Body of pancreas (tissue), 4 donors: ENCODE measurements around the gene TMEM141. TPM values are rescaled to one million over a fixed set of nuclear protein-coding genes. Genes with fewer than 3 reads are reported as not detected.

ENCODE experiments used
- ATAC-seq: fragments of 150-250 bp; one replicate; pipeline ENCODE4 v1.9.1; 2016
- DNase-seq, 4 donors: peaks; one replicate each; pipeline ENCODE4 v3.0.0-alpha.2; 2019
- H3K27ac ChIP-seq, 4 donors: fragments of 200-600 bp; sonication (generic); 1 replicate in 3 of 4; 2 replicates in 1 of 4; pipeline versions ENCODE4 v1.5.1 to v1.6.1; 2016 to 2019; ENCODE audit warnings: mild to moderate bottlenecking in 1 of 4, mixed read lengths in 1 of 4, moderate library complexity in 1 of 4
- H3K27me3 ChIP-seq, 2 donors: fragments of 200-600 bp; sonication (generic); one replicate each; pipeline ENCODE4 v1.6.0; 2016; ENCODE audit warnings: mild to moderate bottlenecking in 1 of 2
- H3K36me3 ChIP-seq, 2 donors: fragments of 200-600 bp; sonication (generic); replicated peaks in 1 of 2; 2 replicates each; pipeline ENCODE4 v1.5.1; 2016; ENCODE audit warnings: low read depth in 2 of 2; ENCODE audit not compliant: insufficient read depth in 1 of 2
- H3K4me1 ChIP-seq: fragments of 200-600 bp; sonication (generic); one replicate; pipeline ENCODE4 v1.6.0; 2016
- H3K4me3 ChIP-seq, 2 donors: fragments of 200-600 bp; sonication (generic); 1 replicate in 1 of 2; 2 replicates in 1 of 2; pipeline ENCODE4 v1.5.1; 2016 to 2019
- H3K9me3 ChIP-seq, 3 donors: fragments of 200-600 bp; sonication (generic); 1 replicate in 2 of 3; 2 replicates in 1 of 3; pipeline ENCODE4 v1.5.1; 2016
- CTCF ChIP-seq, 7 experiments: fragments of 450-650 bp in 4 of 7; fragments of 200-600 bp in 3 of 7; sonication (generic) in 3 of 7; IDR thresholded peaks; one replicate each; pipeline ENCODE4 v1.5.1; 2016 to 2019; ENCODE audit warnings: antibody characterized with exemption in 7 of 7
- POLR2A ChIP-seq, 3 donors: fragments of 450-650 bp; IDR thresholded peaks; one replicate each; pipeline ENCODE4 v1.6.1; 2016; ENCODE audit warnings: antibody characterized with exemption in 3 of 3, mild to moderate bottlenecking in 2 of 3
- WGBS, 2 donors: methylation state at CpG; one replicate each; pipeline ENCODE4 v1.1.5; 2017; 5-methylcytosine and 5-hydroxymethylcytosine counted together
- intact Hi-C: fragments of 100-400 bp; cut with DNase I; formaldehyde crosslinking; loops from one replicate; pipeline ENCODE4 v1.15.1; 2023
- total RNA-seq, 2 donors: library from RNA; depleted of rRNA; stranded (reverse); fragments of >200 nt; gene quantifications; one replicate each; pipeline ENCODE4 v1.1.0, GENCODE V29; 2016

Gene TMEM141
- total RNA-seq, 2 donors from 2014 or later, result 45.1 to 52.1 TPM

GRCh38 chr9:136814725-136815421 is 23.7 kb downstream of the TMEM141 start:
- no peaks in the 10 kb centered on the region for H3K9me3 ChIP-seq
- DNase-seq (no peak), ATAC-seq (no peak)
- no peaks in the 10 kb centered on the region for H3K36me3 ChIP-seq
- no peaks in the 10 kb centered on the region for H3K27me3 ChIP-seq
- H3K27ac ChIP-seq, result no peak overlapping the region
- WGBS, 2 donors, result 89 to 93% methylated on average over 13 of the region's 13 CpGs
- H3K4me1 ChIP-seq, result peaks cover 14% of the 10 kb centered on the region
- no peak overlapping the region for H3K4me3 ChIP-seq
- intact Hi-C loops, result no loop called here
- TF ChIP-seq POLR2A (IDR thresholded peaks at IDR 0.05) (no peak), CTCF (IDR thresholded peaks at IDR 0.05) (no peak)

GRCh38 chr9:136815422-136815782 is 24.3 kb downstream of the TMEM141 start:
- H3K27me3 ChIP-seq, result no peaks in the 10 kb centered on the region
- no peak overlapping the region for H3K27ac ChIP-seq
- peaks cover 9% of the 10 kb centered on the region for H3K4me1 ChIP-seq
- no peak overlapping the region for H3K4me3 ChIP-seq
- DNase-seq (no peak), ATAC-seq (no peak)
- WGBS, 2 donors, result 0% methylated on average over 1 of the region's 1 CpG
- TF ChIP-seq CTCF (IDR thresholded peaks at IDR 0.05) (no peak), POLR2A (IDR thresholded peaks at IDR 0.05) (no peak)
- no peaks in the 10 kb centered on the region for H3K36me3 ChIP-seq
- intact Hi-C loops, result no loop called here
- H3K9me3 ChIP-seq, result no peaks in the 10 kb centered on the region

DNA sequence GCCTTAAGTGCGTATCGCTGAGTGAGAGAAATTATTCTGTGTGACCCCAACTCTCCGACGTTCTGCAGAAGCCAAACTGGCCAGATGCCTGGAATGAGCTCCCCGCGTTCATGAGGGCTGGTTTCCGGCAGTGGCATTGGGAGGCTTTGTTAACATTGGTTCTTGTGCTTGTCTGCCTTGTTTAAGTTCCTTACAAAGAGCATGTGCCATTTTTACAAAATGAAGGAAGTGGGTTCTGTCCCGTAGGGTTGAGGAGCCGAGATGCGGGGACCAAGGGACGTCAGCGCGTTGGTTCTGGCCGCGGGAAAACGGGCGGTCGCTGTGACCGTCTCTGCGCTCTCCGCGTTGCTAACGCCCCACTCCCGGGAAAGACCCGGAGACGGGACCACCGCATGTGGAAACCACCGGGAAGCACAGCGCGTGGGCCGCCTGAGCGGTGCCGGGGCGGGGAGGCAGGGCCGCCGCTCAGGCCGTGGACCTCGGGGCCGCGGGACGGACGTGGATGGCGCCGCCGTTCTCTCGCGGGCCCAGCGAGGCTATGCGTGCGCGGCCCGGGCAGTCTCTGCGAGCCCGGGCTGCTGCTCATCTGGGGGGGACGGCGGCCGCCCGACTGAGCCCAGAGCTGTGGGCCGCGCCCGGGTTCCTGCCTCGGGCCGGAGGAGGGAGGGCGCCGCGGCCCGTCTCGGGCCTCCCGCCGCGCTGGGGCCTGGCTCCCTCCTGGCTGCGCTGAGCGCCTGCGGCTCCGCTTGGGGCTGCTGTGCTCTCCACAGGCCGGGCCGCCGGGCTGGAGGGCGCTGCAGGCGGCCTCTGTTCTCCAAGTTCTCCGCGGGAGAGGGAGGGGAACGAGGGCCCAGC is 30.1 kb downstream of the TMEM141 start:
- WGBS, 2 donors, result 71 to 90% methylated on average over 49 to 51 of the region's 83 CpGs
- Histone ChIP-seq H3K4me3 (no peak overlapping the region), H3K36me3 (no peaks in the 10 kb centered on the region), H3K9me3 (no peaks in the 10 kb centered on the region), H3K4me1 (peaks cover 7% of the 10 kb centered on the region), H3K27ac (no peak overlapping the region), H3K27me3 (no peaks in the 10 kb centered on the region)
- intact Hi-C loops, result no loop called here
- TF ChIP-seq POLR2A (IDR thresholded peaks at IDR 0.05) (no peak), CTCF (IDR thresholded peaks at IDR 0.05) (no peak)
- peak; percentile 25 for ATAC-seq
- DNase-seq, result peak in 1 of 4 donors; percentile 9

DNA sequence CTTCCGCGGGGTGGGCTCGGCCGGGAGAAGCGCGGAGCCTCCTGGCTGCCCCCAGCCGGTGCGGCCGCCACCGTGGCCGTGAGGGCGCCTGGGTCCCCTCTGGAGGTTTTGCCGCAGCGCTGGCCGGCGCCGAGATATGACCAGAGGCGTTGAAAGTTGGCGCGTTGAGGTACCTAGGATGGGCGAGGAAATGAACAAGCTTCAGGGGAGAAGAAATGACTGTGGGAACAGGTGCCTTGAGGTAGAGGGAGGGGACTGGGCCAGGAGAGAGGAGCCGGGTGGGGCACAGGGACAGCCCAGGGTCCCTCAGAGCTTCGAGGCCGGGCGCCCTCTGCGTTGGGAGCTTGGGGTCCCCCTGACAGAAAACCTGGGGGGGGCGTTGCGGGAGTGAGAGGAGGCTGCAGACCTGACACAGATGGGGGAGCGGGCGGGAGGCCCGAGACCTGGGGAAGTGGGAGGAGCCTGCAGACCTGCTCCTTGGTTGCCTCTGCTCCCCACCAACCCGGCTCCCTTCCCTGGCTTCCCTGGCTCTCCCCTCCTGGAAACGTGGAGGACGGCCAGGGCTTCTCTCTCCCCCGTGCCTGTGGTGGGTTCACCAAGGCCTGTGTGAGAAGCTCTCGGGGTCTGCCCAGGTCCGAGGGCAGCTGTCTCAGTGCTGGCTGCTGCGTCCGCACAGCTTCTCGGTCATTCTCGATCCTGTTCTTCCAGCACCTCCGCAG is 30.8 kb downstream of the TMEM141 start:
- no peaks in the 10 kb centered on the region for H3K36me3 ChIP-seq
- intact Hi-C loops, result no loop called here
- H3K27ac ChIP-seq, result no peak overlapping the region
- 90 to 98% methylated on average over 28 to 32 of the region's 42 CpGs for WGBS, 2 donors
- DNase-seq (no peak), ATAC-seq (no peak)
- peaks cover 15% of the 10 kb centered on the region for H3K4me1 ChIP-seq
- no peak overlapping the region for H3K4me3 ChIP-seq
- no peaks in the 10 kb centered on the region for H3K27me3 ChIP-seq
- no peaks in the 10 kb centered on the region for H3K9me3 ChIP-seq
- TF ChIP-seq CTCF (IDR thresholded peaks at IDR 0.05) (no peak), POLR2A (IDR thresholded peaks at IDR 0.05) (no peak)
